ENCODE data around the gene PCDH15. TPM values are rescaled to one million over a fixed set of nuclear protein-coding genes. Genes with fewer than 3 reads are reported as not detected.

The PCDH15 gene
- total and polyA plus RNA-seq, 9 of the 15 experiments (the other 6 are each of a cell fraction or from before 2014, with no cell fraction given): not detected

- TF ChIP-seq ZNF407 (IDR thresholded peaks at IDR 0.05; ENCODE audit: low read depth) (no peak), MYBL2 (IDR thresholded peaks at IDR 0.05; ENCODE audit: low read depth) (no peak), MYBL2 (CRISPR knock-in tag; IDR thresholded peaks at IDR 0.05; ENCODE audit: borderline replicate concordance) (no peak), MCM2 (IDR thresholded peaks at IDR 0.05; ENCODE audit: low read depth) (no peak)
Measured at GRCh38 chr10:54262726-54263125, 538.3 kb downstream of the PCDH15 start (continued).

Measured in K562 (cell line).